Measurements from ENCODE around the gene CDY2B. TPM values are rescaled to one million over a fixed set of nuclear protein-coding genes. Genes with fewer than 3 reads are reported as not detected.
"Not testable (repeated sequence)": the region's sequence is repeated elsewhere in the genome, so short reads cannot be mapped to it uniquely, and the experiment has no call there.

The CDY2B gene
- total RNA-seq, 1 experiment from 2014 or later: not detected

GRCh38 chrY:17870737-17871136 lies 9.3 kb downstream of the CDY2B start:
- CTCF ChIA-PET: not testable (repeated sequence)

GRCh38 chrY:17867850-17868249 lies 12.2 kb downstream of the CDY2B start:
- H3K4me1 ChIP-seq; H3K9me3 Mint-ChIP-seq (ENCODE audit: unreplicated experiment); H3K36me3 ChIP-seq (ENCODE audit: control insufficient read depth, insufficient read depth, low read length); CTCF ChIA-PET; H3K4me3 ChIP-seq (ENCODE audit: low read depth, low read length); DNase-seq; H3K36me3 Mint-ChIP-seq (ENCODE audit: insufficient read depth, unreplicated experiment); H3K4me3 Mint-ChIP-seq (ENCODE audit: unreplicated experiment); intact Hi-C loops (cut with micrococcal nuclease; ENCODE audit: unreplicated experiment); POLR2A ChIA-PET; H3K4me1 Mint-ChIP-seq (ENCODE audit: low read depth, unreplicated experiment); BruUV-seq (replicated peaks); H3K27ac Mint-ChIP-seq (ENCODE audit: unreplicated experiment); H3K27me3 Mint-ChIP-seq (ENCODE audit: insufficient read depth, unreplicated experiment); H3K27me3 ChIP-seq (replicated peaks; ENCODE audit: control insufficient read depth, insufficient read depth, low read length); H3K9me3 ChIP-seq: not testable (repeated sequence)

More at GRCh38 chrY:17870737-17871136, 9.3 kb downstream of the CDY2B start:
- DNase-seq; H3K9me3 Mint-ChIP-seq (ENCODE audit: unreplicated experiment); H3K36me3 Mint-ChIP-seq (ENCODE audit: insufficient read depth, unreplicated experiment); H3K27me3 ChIP-seq (replicated peaks; ENCODE audit: control insufficient read depth, insufficient read depth, low read length); H3K4me1 ChIP-seq; H3K9me3 ChIP-seq; H3K4me3 Mint-ChIP-seq (ENCODE audit: unreplicated experiment); POLR2A ChIA-PET; BruUV-seq (replicated peaks); H3K4me1 Mint-ChIP-seq (ENCODE audit: low read depth, unreplicated experiment); H3K4me3 ChIP-seq (ENCODE audit: low read depth, low read length); intact Hi-C loops (cut with micrococcal nuclease; ENCODE audit: unreplicated experiment); H3K36me3 ChIP-seq (ENCODE audit: control insufficient read depth, insufficient read depth, low read length); H3K27me3 Mint-ChIP-seq (ENCODE audit: insufficient read depth, unreplicated experiment); H3K27ac Mint-ChIP-seq (ENCODE audit: unreplicated experiment): not testable (repeated sequence)

GRCh38 chrY:17860634-17861033 lies 19.4 kb downstream of the CDY2B start:
- DNase-seq; H3K27me3 ChIP-seq (replicated peaks; ENCODE audit: control insufficient read depth, insufficient read depth, low read length); H3K27me3 Mint-ChIP-seq (ENCODE audit: insufficient read depth, unreplicated experiment); CTCF ChIA-PET; H3K9me3 Mint-ChIP-seq (ENCODE audit: unreplicated experiment); BruUV-seq (replicated peaks); intact Hi-C loops (cut with micrococcal nuclease; ENCODE audit: unreplicated experiment); H3K4me1 Mint-ChIP-seq (ENCODE audit: low read depth, unreplicated experiment); H3K9me3 ChIP-seq; H3K27ac Mint-ChIP-seq (ENCODE audit: unreplicated experiment); H3K4me3 Mint-ChIP-seq (ENCODE audit: unreplicated experiment); H3K36me3 Mint-ChIP-seq (ENCODE audit: insufficient read depth, unreplicated experiment); H3K36me3 ChIP-seq (ENCODE audit: control insufficient read depth, insufficient read depth, low read length); H3K4me3 ChIP-seq (ENCODE audit: low read depth, low read length); POLR2A ChIA-PET; H3K4me1 ChIP-seq: not testable (repeated sequence)

- H3K4me3 ChIP-seq (ENCODE audit: low read depth, low read length); intact Hi-C loops (cut with micrococcal nuclease; ENCODE audit: unreplicated experiment); BruUV-seq (replicated peaks); DNase-seq; H3K4me1 ChIP-seq; H3K27me3 Mint-ChIP-seq (ENCODE audit: insufficient read depth, unreplicated experiment); H3K4me1 Mint-ChIP-seq (ENCODE audit: low read depth, unreplicated experiment); H3K27ac Mint-ChIP-seq (ENCODE audit: unreplicated experiment); H3K9me3 ChIP-seq; POLR2A ChIA-PET; H3K27me3 ChIP-seq (replicated peaks; ENCODE audit: control insufficient read depth, insufficient read depth, low read length); CTCF ChIA-PET; H3K4me3 Mint-ChIP-seq (ENCODE audit: unreplicated experiment); H3K36me3 Mint-ChIP-seq (ENCODE audit: insufficient read depth, unreplicated experiment); H3K36me3 ChIP-seq (ENCODE audit: control insufficient read depth, insufficient read depth, low read length); H3K9me3 Mint-ChIP-seq (ENCODE audit: unreplicated experiment): not testable (repeated sequence)
Measured at GRCh38 chrY:17856963-17857848, 22.8 kb downstream of the CDY2B start.

GRCh38 chrY:17856508-17856907 lies 23.5 kb downstream of the CDY2B start:
- BruUV-seq (replicated peaks); H3K9me3 ChIP-seq; DNase-seq; H3K27me3 ChIP-seq (replicated peaks; ENCODE audit: control insufficient read depth, insufficient read depth, low read length); H3K4me3 Mint-ChIP-seq (ENCODE audit: unreplicated experiment); CTCF ChIA-PET; H3K36me3 Mint-ChIP-seq (ENCODE audit: insufficient read depth, unreplicated experiment); H3K27me3 Mint-ChIP-seq (ENCODE audit: insufficient read depth, unreplicated experiment); H3K4me1 Mint-ChIP-seq (ENCODE audit: low read depth, unreplicated experiment); H3K4me1 ChIP-seq; POLR2A ChIA-PET; intact Hi-C loops (cut with micrococcal nuclease; ENCODE audit: unreplicated experiment); H3K4me3 ChIP-seq (ENCODE audit: low read depth, low read length); H3K36me3 ChIP-seq (ENCODE audit: control insufficient read depth, insufficient read depth, low read length); H3K9me3 Mint-ChIP-seq (ENCODE audit: unreplicated experiment); H3K27ac Mint-ChIP-seq (ENCODE audit: unreplicated experiment): not testable (repeated sequence)

GRCh38 chrY:17849131-17849530 lies 30.9 kb downstream of the CDY2B start:
- H3K36me3 ChIP-seq (ENCODE audit: control insufficient read depth, insufficient read depth, low read length); DNase-seq; H3K27ac Mint-ChIP-seq (ENCODE audit: unreplicated experiment); H3K4me1 ChIP-seq; H3K9me3 ChIP-seq; H3K27me3 ChIP-seq (replicated peaks; ENCODE audit: control insufficient read depth, insufficient read depth, low read length); CTCF ChIA-PET; H3K36me3 Mint-ChIP-seq (ENCODE audit: insufficient read depth, unreplicated experiment); POLR2A ChIA-PET; H3K9me3 Mint-ChIP-seq (ENCODE audit: unreplicated experiment); intact Hi-C loops (cut with micrococcal nuclease; ENCODE audit: unreplicated experiment); H3K4me1 Mint-ChIP-seq (ENCODE audit: low read depth, unreplicated experiment); H3K4me3 ChIP-seq (ENCODE audit: low read depth, low read length); BruUV-seq (replicated peaks); H3K27me3 Mint-ChIP-seq (ENCODE audit: insufficient read depth, unreplicated experiment); H3K4me3 Mint-ChIP-seq (ENCODE audit: unreplicated experiment): not testable (repeated sequence)

- H3K36me3 Mint-ChIP-seq (ENCODE audit: insufficient read depth, unreplicated experiment); POLR2A ChIA-PET; H3K4me3 Mint-ChIP-seq (ENCODE audit: unreplicated experiment); H3K27me3 Mint-ChIP-seq (ENCODE audit: insufficient read depth, unreplicated experiment); H3K4me1 Mint-ChIP-seq (ENCODE audit: low read depth, unreplicated experiment); H3K4me1 ChIP-seq; CTCF ChIA-PET; H3K4me3 ChIP-seq (ENCODE audit: low read depth, low read length); H3K27ac Mint-ChIP-seq (ENCODE audit: unreplicated experiment); intact Hi-C loops (cut with micrococcal nuclease; ENCODE audit: unreplicated experiment); DNase-seq; H3K36me3 ChIP-seq (ENCODE audit: control insufficient read depth, insufficient read depth, low read length); H3K9me3 Mint-ChIP-seq (ENCODE audit: unreplicated experiment); H3K9me3 ChIP-seq; H3K27me3 ChIP-seq (replicated peaks; ENCODE audit: control insufficient read depth, insufficient read depth, low read length); BruUV-seq (replicated peaks): not testable (repeated sequence)
Measured at GRCh38 chrY:17832149-17832548, 47.9 kb downstream of the CDY2B start.

All from Caco-2 (cell line).